Smooth muscle cell (in vitro differentiated cells): ENCODE data around the gene OBSCN. TPM values are rescaled to one million over a fixed set of nuclear protein-coding genes. Genes with fewer than 3 reads are reported as not detected.

Experiments
- DNase-seq: peaks from one replicate; lab custom pipeline; 2025; ENCODE audit not compliant: unreplicated experiment; lab: John Stamatoyannopoulos, UW
- H2AFZ ChIP-seq: fragments of 200-600 bp; sonication (generic); 2 replicates; pipeline ENCODE4 v1.6.0; 2016; ENCODE audit warnings: antibody characterized with exemption, low read depth, mild to moderate bottlenecking
- H3F3A ChIP-seq: fragments of 200-600 bp; sonication (generic); 2 replicates; pipeline ENCODE4 v1.6.0; 2017; ENCODE audit warnings: antibody characterized with exemption, low read depth
- H3K27ac ChIP-seq: fragments of 200-600 bp; sonication (generic); 2 replicates; pipeline ENCODE4 v1.5.1; 2016; ENCODE audit warnings: low read depth, mild to moderate bottlenecking
- H3K27me3 ChIP-seq: fragments of 200-600 bp; sonication (generic); 2 replicates; pipeline ENCODE4 v1.6.1; 2016; ENCODE audit warnings: low read depth, mild to moderate bottlenecking
- H3K36me3 ChIP-seq: fragments of 200-600 bp; sonication (generic); 2 replicates; pipeline ENCODE4 v1.5.1; 2016; ENCODE audit warnings: low read depth
- H3K4me1 ChIP-seq: fragments of 200-600 bp; sonication (generic); 2 replicates; pipeline ENCODE4 v1.5.1; 2016; ENCODE audit warnings: low read depth
- H3K4me2 ChIP-seq: fragments of 200-600 bp; sonication (generic); 2 replicates; pipeline ENCODE4 v1.6.0; 2016; ENCODE audit warnings: mild to moderate bottlenecking
- H3K4me3 ChIP-seq: fragments of 200-600 bp; sonication (generic); 2 replicates; pipeline ENCODE4 v1.5.1; 2016; ENCODE audit warnings: mild to moderate bottlenecking
- H3K79me2 ChIP-seq: fragments of 200-600 bp; sonication (generic); 2 replicates; pipeline ENCODE4 v1.6.0; 2016; ENCODE audit warnings: low read depth, mild to moderate bottlenecking
- H3K9ac ChIP-seq: fragments of 200-600 bp; sonication (generic); 2 replicates; pipeline ENCODE4 v1.6.0; 2016; ENCODE audit warnings: low read depth
- H3K9me3 ChIP-seq: fragments of 200-600 bp; sonication (generic); replicated peaks from 2 replicates; pipeline ENCODE4 v1.5.1; 2016; ENCODE audit warnings: low read depth
- H4K20me1 ChIP-seq: fragments of 200-600 bp; sonication (generic); 2 replicates; pipeline ENCODE4 v1.6.0; 2016; ENCODE audit warnings: low read depth
- CTCF ChIP-seq: fragments of 200-600 bp; sonication (generic); IDR thresholded peaks from 2 replicates; pipeline ENCODE4 v1.5.1; 2017; ENCODE audit warnings: borderline replicate concordance, mild to moderate bottlenecking, antibody characterized with exemption; ENCODE audit not compliant: insufficient read depth, poor library complexity, severe bottlenecking
- WGBS: methylation state at CpG from one replicate; pipeline ENCODE4 v1.1.7; 2016; ENCODE audit warnings: low lambda C conversion rate; 5-methylcytosine and 5-hydroxymethylcytosine counted together
- polyA plus RNA-seq: library from polyadenylated mRNA; unstranded; fragments of >200 nt; fragmentation: Nextera tagmentation; extraction: Ambion mirVana; gene quantifications from 2 replicates; pipeline ENCODE4 v1.2.1, GENCODE V29; 2016
- total RNA-seq: library from RNA; depleted of rRNA; stranded (reverse); fragments of >200 nt; gene quantifications from 2 replicates; pipeline ENCODE4 v1.2.3, GENCODE V29; 2014

Gene OBSCN
- total and polyA plus RNA-seq, 2 experiments from 2014 or later: 3.8 to 10.6 TPM

GRCh38 chr1:228423404-228424053 lies 215.7 kb downstream of the OBSCN start:
- Histone ChIP-seq H3K4me3 (no peak overlapping the region), H3K79me2 (no peaks in the 10 kb centered on the region), H3K27me3 (no peaks in the 10 kb centered on the region), H2AFZ (no peak overlapping the region), H4K20me1 (no peaks in the 10 kb centered on the region), H3K27ac (no peak overlapping the region), H3K4me1 (no peaks in the 10 kb centered on the region), H3K9ac (no peak overlapping the region), H3K36me3 (no peaks in the 10 kb centered on the region), H3F3A (no peaks in the 10 kb centered on the region), H3K4me2 (no peak overlapping the region), H3K9me3 (no peaks in the 10 kb centered on the region)
- no peak for DNase-seq
- TF ChIP-seq CTCF: no peak
- 93% methylated on average over 7 of the region's 7 CpGs for WGBS

- no peaks in the 10 kb centered on the region for H3K4me1 ChIP-seq
- no peak for DNase-seq
- H3K4me3 ChIP-seq: no peak overlapping the region
- TF ChIP-seq CTCF: no peak
- no peak overlapping the region for H3K27ac ChIP-seq
- no peaks in the 10 kb centered on the region for H3K79me2 ChIP-seq
- H4K20me1 ChIP-seq: no peaks in the 10 kb centered on the region
- no peak overlapping the region for H3K9ac ChIP-seq
- H3F3A ChIP-seq: no peaks in the 10 kb centered on the region
- WGBS: 98% methylated on average over 62 of the region's 62 CpGs
- no peak overlapping the region for H2AFZ ChIP-seq
- H3K27me3 ChIP-seq: no peaks in the 10 kb centered on the region
- H3K4me2 ChIP-seq: no peak overlapping the region
- H3K36me3 ChIP-seq: no peaks in the 10 kb centered on the region
- no peaks in the 10 kb centered on the region for H3K9me3 ChIP-seq
Measured at GRCh38 chr1:228424685-228425660, 217.1 kb downstream of the OBSCN start.

- H3F3A ChIP-seq: no peaks in the 10 kb centered on the region
- 93% methylated on average over 5 of the region's 5 CpGs for WGBS
Measured at GRCh38 chr1:228426518-228427175, 218.8 kb downstream of the OBSCN start.

More at GRCh38 chr1:228426518-228427175, 218.8 kb downstream of the OBSCN start:
- no peak for DNase-seq
- H3K4me3 ChIP-seq: no peak overlapping the region
- H3K4me1 ChIP-seq: no peaks in the 10 kb centered on the region
- no peaks in the 10 kb centered on the region for H4K20me1 ChIP-seq
- no peak overlapping the region for H3K27ac ChIP-seq
- H2AFZ ChIP-seq: no peak overlapping the region
- H3K36me3 ChIP-seq: no peaks in the 10 kb centered on the region
- no peak overlapping the region for H3K9ac ChIP-seq
- TF ChIP-seq CTCF: no peak
- H3K79me2 ChIP-seq: no peaks in the 10 kb centered on the region
- no peak overlapping the region for H3K4me2 ChIP-seq
- H3K27me3 ChIP-seq: no peaks in the 10 kb centered on the region
- H3K9me3 ChIP-seq: no peaks in the 10 kb centered on the region
